GM12864 (cell line): ENCODE results near the gene TK1.
A peak's percentile ranks its signal among the peaks of the same experiment; 100 is the strongest.
"Not testable (repeated sequence)": the region's sequence is repeated elsewhere in the genome, so short reads cannot be mapped to it uniquely, and the experiment has no call there.

Experiments used
- DNase-seq: peaks from one replicate; pipeline ENCODE4 v3.0.0-alpha.2; 2011; ENCODE audit warnings: low read depth
- H3K4me3 ChIP-seq: 2 replicates; pipeline ENCODE4 v1.5.1; 2011; ENCODE audit warnings: mild to moderate bottlenecking, low read depth, low read length, control low read depth
- CTCF ChIP-seq: IDR thresholded peaks from 2 replicates; pipeline ENCODE4 v1.5.1; 2011; ENCODE audit warnings: low read depth, mild to moderate bottlenecking, moderate library complexity, low read length, control low read depth, inconsistent platforms; ENCODE audit errors: missing control alignments

Gene TK1

GRCh38 chr17:78141437-78142118 lies 45.3 kb downstream of the TK1 start:
- H3K4me3 ChIP-seq: no peak overlapping the region
- TF ChIP-seq CTCF: no peak
- no peak for DNase-seq

DNA sequence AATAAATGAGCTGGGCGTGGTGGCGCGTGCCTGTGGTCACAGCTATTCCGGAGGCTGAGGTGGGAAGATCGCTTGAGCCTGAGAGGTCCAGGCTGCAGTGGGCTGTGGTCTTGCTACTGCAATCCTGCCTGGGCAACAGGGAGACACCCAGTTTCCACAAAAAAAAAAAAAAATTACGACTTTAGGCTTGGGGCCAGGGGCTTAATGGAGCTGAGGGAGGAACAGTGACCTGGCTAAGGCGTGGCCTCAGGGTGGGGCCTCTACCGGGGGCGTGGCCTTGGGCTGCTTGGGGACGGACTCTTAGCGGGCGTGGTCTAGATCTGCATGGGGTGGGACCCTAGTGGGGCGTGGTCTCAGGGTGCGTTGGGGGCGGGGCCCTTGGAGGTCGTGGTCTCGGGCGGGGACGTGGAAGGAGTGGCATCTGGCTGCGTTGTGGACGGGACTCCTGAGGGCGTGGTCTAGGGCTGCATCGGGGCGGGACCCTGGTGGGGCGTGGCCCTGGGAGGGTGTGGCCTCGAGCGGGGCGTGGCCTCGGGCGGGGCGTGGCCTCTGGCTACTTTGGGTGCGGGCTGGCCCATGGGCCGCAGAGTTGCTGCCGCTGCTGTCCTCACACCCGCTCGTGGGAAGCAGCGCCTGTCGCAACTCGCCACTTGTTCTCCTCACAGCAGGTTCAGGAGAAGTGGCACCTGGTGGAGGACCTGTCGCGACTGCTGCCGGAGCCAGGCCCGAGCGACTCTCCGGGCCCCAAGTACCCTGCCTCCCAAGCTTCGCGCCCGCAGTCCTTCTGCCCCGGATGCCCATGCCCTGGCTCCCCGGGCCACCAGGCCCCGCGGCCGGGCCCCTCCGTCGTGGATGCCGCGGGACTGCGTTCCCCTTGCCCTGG lies 46.4 kb downstream of the TK1 start:
- peak; percentile 91 for DNase-seq
- TF ChIP-seq CTCF: no peak
- no peak overlapping the region for H3K4me3 ChIP-seq

- not testable (repeated sequence) for H3K4me3 ChIP-seq
Measured at GRCh38 chr17:78139861-78140168, 47.0 kb downstream of the TK1 start.

DNA sequence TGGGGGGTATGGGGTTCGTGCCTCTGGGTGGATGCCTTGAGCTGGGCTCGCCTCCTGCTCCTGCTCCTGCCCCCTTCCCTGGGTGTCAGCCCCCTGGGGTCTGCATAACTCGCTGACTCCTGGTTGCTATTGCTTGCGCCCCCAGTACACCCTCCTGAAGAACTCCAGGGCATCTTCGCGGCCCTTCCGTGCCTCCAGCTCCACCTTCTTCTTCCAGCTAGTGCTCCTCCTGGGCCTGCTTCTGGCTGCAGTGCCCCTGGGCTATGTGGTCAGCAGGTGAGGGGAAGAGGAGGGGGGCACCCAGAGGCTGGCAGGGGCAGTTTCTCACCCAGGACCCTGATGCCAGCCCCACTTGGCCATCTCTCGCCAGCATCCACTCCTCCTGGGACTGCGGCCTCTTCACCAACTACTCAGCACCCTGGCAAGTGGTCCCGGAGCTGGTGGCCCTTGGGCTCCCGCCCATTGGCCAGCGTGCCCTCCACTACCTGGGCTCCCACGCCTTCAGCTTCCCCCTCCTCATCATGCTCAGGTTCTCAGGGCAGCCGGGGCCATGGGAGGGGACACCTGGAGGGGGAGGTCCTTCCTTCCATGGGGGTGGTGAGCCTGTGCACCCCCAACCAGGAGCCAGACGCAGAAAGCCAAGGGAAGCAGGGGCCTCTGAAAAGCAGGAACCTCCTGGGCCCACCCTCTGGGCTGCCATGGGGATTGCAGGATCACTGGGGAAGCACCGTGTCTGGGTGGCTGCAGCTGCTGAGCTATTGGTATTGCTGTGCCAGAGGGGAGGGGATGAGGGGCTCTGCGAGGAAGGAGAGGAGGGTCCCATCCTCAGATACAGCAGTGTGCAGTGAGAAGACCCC lies 48.4 kb downstream of the TK1 start:
- H3K4me3 ChIP-seq: no peak overlapping the region
- no peak for TF ChIP-seq CTCF
- DNase-seq: no peak

More at GRCh38 chr17:78139861-78140168, 47.0 kb downstream of the TK1 start:
- DNase-seq: not testable (repeated sequence)

GRCh38 chr17:78137392-78138203 lies 49.3 kb downstream of the TK1 start:
- DNase-seq: no peak
- TF ChIP-seq CTCF: peak; percentile 80
- no peak overlapping the region for H3K4me3 ChIP-seq

GRCh38 chr17:78135858-78136500 lies 50.9 kb downstream of the TK1 start:
- TF ChIP-seq CTCF: no peak
- DNase-seq: no peak
- H3K4me3 ChIP-seq: no peak overlapping the region
